Measurements from ENCODE around the gene CFAP52.
"Not testable (repeated sequence)": the region's sequence is repeated elsewhere in the genome, so short reads cannot be mapped to it uniquely, and the experiment has no call there.

Gene CFAP52

DNA sequence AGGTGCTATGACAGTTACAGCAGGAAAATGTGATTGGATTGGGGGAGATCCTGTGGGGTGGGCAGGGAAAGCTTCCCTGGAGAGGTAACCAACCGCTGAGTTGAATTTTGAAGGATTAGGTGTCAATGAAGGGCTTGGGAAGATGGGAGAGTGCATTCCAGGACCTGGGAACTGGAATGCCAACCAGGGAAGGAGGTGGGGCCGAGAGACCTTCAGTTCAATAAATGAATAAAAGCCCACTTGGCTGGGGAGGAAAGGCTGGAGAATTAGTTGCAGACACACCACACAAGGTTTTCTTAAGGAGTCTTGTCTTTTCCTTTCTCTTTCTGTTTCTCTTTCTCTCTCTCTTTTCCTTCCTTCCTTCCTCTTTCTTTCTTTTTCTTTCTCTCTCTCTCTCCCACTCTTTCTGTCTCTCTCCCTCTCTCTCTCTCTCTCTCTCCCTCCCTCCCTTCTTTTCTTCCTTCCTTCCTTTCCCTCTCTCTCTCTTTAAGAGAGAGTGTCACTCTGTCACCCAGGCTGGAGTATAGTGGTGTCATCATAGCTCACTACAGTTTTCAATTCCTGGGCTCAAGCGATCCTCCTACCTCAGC, 72.2 kb downstream of the CFAP52 start:
- DNase-seq: no peak

DNA sequence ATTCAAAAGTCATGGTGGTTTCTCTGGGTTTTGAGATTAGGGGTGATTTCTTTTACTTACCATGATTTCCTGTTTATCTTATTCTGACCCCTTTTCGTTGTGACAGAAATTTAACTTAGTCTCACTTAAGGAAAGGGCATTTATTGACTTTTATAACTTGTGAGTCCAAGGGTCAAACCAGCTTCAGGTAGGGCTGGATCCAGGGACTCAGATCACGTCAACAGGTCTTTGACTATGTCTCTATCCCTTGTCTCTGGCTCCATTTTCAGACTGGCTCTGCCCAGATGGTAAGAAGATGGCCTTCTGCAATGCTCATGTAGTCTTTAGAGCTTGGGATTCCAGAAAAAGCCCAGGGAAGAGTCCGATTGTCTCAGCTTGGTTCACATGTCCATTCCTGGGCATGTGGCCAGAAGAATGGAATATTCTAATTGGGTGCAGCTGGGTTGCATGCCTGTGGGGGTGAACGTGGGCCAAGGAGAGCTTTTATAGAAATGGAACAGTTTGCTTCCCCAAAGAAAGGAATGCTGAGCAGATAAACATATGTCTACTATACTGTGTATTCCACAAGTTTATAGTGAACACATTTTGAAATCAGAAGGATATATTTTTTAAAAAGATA, 82.3 kb downstream of the CFAP52 start:
- DNase-seq: peak; percentile 24

DNA sequence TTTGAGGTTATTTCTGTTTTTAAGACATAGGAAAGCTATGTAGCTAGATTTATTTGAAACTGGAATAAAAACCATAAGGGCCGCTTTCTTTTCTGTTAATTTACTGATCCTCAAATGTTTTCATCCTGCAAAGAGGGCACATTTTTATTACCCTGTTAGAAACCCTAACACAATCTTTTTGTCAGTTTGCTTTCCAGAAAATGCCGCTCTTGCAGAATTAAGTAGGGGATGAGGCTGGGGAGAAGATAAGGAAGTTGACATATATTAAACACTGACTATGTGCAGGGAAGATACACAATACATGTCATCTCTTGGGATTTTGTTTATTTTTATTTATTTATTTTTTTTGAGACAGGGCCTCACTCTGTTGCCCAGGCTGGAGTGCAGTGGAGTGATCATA, 84.6 kb downstream of the CFAP52 start:
- DNase-seq: no peak

DNA sequence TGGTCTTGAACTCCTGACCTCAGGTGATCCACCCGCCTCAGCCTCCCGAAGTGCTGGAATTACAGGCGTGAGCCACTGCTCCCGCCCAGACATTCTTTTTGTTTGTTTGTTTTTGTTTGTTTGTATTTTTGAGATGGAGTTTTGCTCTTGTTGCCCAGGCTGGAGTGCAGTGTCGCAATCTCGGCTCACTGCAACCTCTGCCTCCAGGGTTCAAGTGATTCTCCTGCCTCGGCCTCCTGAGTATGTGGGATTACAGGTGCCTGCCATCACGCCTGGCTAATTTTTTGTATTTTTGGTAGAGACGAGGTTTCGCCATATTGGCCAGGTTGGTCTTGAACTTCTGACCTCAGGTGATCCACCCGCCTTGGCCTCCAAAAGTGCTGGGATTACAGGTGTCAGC, 87.1 kb downstream of the CFAP52 start:
- DNase-seq: not testable (repeated sequence)

DNA sequence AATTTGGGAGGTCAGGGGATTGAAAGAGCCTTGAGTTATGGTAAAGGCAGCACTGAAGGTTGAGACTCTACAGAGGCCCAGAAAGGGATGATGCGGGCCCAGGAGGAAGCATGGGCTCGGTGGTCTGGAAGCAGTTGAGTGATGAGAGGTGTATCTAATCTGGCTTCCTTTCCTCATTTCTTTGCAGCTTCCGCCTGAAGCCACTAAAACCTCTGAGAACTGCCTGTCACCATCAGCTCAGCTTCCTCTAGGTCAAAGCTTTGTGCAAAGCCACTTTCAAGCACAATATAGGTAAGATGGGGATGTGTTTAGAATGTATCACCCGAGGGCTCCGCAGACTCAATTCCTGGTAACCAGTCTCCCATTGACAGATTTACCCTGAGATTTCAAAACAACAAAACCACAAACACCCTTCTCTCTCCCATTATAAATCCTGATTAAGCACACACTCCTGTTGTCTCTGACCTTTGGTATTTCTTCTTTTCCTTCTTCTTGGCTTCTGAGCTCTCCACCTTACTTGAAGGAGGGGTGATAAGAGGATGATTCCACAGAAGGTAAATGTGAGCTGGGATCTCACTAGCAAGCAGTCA, 90.1 kb downstream of the CFAP52 start:
- DNase-seq: no peak

DNA sequence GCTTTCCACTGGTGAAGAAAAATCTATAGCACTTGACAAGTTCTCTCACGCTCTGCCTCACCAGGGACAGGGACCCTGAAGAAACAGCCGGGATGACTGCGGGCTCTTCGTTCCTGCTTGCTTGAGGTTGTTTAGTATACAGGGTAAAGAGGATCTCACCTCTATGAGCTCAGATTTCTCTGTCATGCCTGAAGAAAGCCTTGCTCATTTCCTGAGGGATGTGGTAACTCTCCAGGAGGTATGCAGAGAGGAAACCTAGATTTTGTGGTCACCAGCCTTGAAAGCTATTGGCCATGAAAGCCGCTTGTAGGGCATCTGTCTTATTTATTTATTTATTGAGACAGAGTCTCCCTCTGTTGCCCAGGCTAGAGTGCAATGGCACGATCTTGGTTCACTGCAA, 92.1 kb downstream of the CFAP52 start:
- peak; percentile 57 for DNase-seq

DNA sequence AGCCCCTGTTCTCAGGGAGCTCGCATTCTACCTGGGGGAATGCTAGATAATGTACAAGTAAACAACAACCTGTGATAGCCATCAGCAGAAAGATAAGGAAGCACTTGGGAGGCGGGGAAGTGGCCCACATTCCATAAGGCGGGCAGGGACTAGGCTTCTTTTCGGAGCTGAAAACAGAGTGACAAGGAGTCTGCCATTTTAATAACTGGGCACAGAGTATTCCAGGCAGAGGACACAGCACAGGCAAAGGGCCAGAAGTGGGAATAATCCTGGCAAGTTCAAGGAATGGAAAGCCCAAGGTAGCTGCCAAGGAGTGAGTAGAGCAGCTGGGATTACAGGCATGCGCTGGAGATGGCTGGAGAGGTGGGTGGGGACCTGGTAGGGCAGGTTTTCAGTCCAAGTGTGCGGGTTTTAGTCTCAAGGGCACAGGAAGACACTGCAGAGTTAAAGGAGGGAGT, 93.1 kb downstream of the CFAP52 start:
- no peak for DNase-seq

DNA sequence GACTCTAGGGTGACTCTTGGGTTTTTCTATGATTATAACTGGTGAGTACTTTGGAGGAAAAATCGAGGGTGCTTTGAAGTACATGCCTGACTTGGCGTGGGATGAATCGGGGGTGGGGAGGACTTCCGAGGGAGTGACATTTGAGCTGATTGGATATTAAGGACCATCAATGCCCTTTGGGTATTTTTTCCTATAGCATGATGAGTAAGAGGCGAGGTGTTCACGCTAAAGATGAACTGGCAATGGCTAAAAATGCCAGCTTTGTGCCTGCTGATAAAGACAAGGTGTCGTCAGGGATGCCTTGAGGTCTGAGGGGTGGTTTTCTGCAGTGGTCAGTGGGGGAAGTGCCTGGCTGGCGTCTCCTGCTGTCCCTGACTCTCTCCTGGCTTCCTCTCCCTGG, 94.2 kb downstream of the CFAP52 start:
- DNase-seq: no peak

DNA sequence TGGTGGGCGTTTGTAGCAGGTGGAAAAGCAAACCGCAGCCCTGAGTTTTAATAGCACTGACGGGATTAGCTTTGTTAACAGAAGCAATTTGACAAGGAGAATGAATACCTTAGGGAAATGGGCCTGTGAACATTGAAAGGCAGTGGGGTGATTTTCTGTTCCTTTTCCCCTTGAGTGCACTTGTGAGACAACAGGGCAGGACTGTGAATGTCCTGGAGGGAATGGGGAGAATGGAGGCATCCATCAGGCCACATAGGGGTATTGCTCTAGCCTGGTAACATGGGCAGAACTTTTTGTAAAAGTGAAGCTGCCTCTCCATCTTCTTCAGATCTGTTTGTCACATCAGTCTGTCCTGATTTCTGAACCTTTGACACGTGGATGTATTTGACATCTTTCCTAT, 95.1 kb downstream of the CFAP52 start:
- DNase-seq: no peak

DNA sequence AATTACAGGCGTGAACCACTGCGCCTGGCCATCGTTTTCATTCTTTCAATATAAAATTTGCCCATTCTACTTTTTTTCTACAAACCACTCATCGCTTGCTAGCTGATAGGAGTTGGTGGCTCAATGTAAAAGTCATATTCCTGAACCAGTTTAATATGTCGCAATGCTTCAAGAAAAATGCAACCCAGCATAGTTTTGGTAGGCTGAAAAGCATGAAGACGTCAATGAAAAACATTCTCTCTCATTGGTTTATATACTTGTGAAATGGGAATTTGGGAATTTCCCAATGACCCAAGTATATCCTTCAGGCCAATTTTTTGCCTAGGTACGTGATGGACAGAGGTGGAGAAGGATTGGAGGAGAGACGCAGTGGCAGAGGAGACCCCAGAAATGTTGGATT, 95.8 kb downstream of the CFAP52 start:
- DNase-seq: no peak

DNA sequence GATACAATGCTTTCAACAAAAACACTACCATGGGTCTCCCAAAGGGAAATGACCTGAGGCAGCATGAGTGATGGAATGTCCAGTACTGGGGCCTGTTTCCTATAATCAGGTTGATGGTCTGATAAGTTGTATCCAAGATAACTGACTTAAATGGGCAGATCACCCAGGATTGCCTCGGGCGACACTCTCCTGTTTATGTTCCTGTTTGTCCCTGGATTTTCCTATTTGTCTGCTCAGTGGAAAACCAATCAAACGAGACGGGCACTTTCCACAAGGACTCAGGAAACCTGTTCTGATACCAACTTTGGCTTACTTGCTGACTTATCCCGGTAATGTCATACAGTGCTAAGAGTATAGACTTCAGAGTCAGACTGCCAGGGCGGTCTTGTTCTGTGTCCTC, 96.2 kb downstream of the CFAP52 start:
- DNase-seq: no peak

DNA sequence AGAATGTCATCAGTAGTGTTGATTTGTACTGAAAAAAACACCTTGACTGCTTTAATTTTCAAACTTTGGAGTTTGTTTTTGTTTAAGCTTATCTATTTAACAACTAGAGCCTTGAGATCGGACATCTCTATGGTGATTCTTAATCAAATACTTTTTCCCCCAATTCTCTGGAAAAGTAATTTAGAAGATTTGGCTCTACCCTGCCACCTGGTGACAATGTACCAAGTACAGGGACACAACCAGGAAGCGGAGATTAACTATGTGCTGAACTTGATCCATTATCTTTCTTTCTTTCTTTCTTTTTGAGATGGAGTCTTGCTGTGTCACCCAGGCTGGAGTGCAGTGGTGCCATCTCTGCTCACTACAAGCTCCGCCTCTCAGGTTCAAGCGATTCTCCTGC, 99.6 kb downstream of the CFAP52 start:
- DNase-seq: no peak

DNA sequence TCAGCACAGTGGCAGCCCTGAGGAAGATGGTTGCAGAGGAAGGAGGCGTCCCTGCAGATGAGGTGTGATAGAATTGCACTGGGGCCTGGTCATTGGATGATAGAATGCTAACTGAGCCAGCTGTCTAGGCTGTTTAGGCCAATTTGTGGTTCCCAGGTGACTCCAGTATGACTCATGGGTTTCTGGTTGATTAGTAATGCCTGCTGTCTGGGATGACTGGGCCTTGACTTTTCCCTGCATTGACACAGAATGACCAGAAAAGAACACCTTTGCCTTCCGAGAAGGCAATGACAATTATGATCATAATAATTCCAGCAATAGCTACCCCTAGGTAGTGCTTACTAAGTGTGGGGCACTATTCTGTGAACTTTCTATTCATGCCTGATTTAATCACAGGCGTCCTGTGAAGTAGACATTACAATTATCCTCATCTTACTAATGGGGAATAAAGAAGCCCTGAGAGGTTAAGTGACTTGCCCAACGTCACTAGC, 100.4 kb downstream of the CFAP52 start:
- DNase-seq: peak; percentile 76

DNA sequence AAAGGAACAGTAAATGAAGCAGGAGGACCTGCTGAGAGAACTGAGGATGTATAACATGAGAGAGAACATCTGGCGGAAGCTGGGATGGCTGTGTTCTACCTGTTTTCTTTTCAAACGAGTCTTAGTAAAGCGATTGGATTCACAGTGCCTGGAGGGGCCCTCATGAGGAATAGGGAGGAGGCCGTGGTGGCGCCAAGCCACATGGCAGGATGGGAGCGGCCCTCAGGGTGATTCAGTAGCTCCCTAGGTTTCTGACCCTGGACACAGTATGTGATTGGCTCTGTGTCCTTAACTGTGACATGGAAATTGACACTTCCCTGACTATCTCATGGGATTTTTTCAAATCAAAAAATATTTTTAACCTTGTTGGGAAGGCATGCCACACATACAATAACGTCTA, 101.0 kb downstream of the CFAP52 start:
- no peak for DNase-seq

DNA sequence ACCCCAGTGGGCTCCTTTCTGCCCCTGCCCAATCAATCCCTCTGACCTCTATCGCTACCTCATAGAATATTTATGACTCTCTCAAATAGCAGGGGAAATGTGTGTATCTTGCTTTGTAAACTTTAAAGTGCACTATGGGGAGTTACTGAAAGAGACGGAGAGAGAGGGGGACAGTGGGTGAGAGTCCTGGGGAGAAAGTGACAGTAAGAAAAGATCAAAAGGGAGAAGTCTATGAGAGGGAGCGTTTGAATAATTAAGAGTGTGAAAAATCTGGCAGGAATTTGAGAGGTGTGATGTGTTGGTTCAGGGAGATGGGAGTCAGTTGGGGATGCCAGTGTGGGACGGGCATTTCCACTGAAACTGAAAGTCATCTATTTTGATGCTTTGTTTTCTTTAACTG, 101.5 kb downstream of the CFAP52 start:
- no peak for DNase-seq

DNA sequence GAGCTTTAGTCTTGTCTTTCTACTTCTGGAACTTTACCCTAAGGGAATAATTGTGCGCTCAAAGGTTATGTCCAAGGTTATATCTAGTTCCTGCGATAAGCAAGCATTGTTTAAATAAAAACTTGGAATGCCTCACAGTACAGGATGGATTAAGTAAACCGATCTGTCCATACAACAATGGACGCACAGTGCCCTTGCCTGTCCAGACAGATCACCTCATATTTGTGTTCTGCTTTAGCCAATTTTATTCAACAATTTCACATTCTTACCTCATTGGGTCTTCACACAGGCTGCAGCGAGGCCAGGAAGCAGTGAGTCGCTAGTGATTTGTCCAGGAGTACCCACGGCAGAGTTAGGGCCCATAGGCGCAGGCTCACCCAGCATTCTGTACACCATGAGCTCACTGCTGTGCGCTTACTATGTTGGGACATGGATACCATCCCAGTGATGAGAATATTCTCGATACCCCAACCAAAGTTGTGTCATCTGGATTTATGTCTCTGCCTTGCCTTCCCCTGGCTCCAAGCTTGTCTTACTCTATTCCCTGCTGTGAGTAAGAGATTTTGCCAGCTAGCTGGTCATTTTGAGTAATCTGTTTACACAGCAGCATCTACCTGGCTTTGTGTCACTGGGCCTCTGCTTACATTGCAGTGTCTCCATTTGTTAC, 108.6 kb downstream of the CFAP52 start:
- no peak for DNase-seq
